Embryonic facial prominence (tissue), 1 donor: ENCODE results near the gene ETAA1.

ENCODE experiments used
- DNase-seq: peaks from one replicate; pipeline ENCODE4 v3.0.0-alpha.2; 2016; ENCODE audit errors: extremely low spot score

Gene ETAA1

GRCh38 chr2:67437114-67437513 is 40.0 kb downstream of the ETAA1 start:
- no peak for DNase-seq

GRCh38 chr2:67438337-67438736 is 41.2 kb downstream of the ETAA1 start:
- DNase-seq = no peak

DNA sequence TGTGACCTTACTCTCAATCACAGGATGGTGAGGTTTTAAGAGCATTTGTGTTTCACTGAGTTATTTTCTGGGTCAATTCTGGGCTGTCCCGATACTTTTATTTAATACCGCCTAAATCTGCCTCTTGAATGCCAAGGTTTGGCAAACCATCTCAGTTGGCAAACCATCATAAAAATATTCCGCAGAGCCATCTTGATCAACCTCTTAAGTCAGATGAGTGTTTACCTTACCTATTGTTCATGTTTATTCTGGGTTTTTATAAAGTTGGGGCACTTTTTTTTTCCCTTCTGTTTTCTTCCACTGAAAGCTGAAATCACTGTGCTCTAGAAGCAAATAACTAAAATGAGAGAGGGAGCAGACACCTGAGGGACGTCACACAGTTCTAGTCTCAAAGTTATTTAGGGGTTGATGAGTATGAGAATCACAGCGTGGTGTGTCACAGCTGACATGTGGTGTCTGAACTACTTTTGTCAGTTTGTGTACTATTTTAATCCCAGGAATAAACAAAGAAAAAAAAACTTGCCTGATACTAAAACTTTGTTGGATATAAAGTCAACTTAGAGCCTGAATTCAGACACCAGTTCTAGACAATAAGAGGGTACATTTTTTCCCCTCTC is 48.6 kb downstream of the ETAA1 start:
- no peak for DNase-seq

DNA sequence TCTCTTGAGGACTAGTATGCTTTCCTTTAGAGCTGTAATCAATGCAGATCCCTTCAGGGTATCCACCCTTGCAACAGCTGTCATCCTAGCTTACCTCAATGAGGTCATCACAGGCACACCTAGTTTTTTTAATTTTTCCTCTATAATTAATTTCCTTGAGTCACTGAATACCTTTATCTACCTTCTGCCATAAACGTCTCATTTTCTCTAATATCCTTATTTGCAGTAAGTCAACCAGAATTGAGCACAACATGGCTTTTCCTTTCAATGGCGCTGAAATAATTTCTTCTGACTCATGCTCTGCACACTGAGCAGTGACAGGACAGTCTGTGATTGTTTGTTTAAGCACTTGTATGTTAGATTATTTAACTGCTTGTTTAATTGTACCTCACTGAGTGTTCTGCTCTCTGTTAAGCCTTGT is 49.4 kb downstream of the ETAA1 start:
- DNase-seq = no peak

DNA sequence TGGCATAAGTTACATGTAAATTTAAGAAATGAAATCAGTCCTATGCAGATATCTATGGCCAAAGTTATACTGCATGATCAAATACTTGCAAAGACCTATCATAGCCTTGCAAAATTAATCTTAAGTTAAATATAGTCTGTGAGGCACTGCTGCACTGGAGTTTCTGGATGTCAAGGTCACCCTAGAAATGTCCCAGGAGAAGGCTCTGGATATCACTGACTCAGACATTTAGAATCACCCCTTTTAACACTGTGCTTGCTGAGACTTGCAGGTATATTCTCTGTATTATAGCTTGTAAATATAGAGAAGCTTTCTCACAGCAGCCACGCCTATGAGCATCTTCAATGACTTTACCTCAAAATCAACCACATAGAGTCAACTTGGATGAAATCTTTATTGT is 51.5 kb downstream of the ETAA1 start:
- DNase-seq = no peak

- DNase-seq = no peak
Observed at GRCh38 chr2:67451086-67451832, 54.1 kb downstream of the ETAA1 start.

DNA sequence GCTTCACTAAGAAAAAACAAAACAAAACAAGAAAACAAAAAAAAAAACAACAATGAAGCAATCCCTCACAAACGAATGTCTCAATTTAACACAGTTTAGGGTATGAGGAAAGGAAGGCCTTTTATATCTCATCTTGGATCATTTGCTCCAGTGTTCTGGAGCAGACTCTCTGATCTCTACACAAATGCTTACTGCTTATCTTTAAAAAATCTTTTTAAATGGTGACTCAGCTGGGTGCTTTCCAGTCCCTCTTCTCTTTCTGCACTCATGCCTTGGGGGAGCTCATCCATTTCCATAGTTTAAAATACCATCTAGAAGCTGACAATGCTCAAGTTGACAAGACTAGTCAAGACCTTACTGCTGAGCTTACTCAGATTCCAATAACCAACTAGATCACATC is 56.2 kb downstream of the ETAA1 start:
- no peak for DNase-seq

GRCh38 chr2:67455219-67456142 is 58.3 kb downstream of the ETAA1 start:
- DNase-seq = no peak

DNA sequence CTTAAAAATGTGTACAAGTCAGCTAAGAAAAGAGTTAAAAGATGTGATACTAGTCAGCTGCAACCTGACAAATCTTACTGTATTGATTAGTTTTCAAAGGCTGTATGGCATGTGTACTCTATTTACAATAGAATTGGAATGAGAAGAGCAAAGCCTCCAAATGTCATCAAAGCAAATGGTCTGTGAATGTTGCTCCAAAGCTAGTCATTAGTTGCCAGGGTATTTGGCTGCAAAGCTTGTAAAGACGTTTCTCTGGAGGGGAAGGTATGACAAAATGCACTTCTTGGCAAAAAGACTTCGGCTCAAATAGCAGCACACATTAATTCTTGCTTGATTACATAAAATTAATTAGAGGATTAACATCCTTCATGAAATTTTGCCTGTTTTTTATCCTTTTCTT is 59.3 kb downstream of the ETAA1 start:
- no peak for DNase-seq

DNA sequence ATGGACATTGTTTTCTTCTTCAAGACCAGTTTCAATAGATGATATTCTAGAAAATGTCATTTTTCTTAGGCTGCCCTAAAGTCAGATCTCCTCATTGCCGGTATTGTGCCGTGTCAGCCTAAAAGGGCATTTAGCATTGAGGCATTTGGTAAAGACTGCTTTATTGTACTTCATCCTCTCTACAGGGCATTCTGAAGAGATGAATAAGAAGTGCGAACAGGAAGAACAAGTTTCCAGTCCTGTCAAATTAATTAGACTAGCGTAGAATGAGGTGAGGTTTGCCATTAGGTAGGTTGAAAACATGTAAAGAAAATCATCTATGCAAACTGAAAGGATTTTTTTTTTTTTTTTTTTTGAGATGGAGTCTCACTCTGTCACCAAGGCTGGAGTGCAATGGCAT is 60.6 kb downstream of the ETAA1 start:
- DNase-seq = no peak

GRCh38 chr2:67459761-67460160 is 62.6 kb downstream of the ETAA1 start:
- no peak for DNase-seq
